HCT116 (cell line): ENCODE results near the gene WNT16. TPM values are rescaled to one million over a fixed set of nuclear protein-coding genes. Genes with fewer than 3 reads are reported as not detected.

Experiments used
- ATAC-seq: fragments of 200-7000 bp; cut with Tn5 transposase; 2 replicates; pipeline ENCODE4 v1.9.1; 2020; ENCODE audit warnings: mild to moderate bottlenecking, moderate library complexity
- BruUV-seq: library from RNA; stranded (reverse); fragments of 400-500 nt; replicated peaks from 2 replicates; lab custom pipeline; 2021; lab: Mats Ljungman, UMichigan
- CTCF ChIA-PET: fragments of 300-600 bp; sonication (Branson Sonifier 250); formaldehyde crosslinking; loops from one replicate; lab custom pipeline; 2021; ENCODE audit warnings: antibody characterized with exemption; lab: Charles Lee
- POLR2A ChIA-PET: fragments of 300-600, 350-600 bp; sonication (Branson Sonifier 250); formaldehyde crosslinking; loops from one replicate; lab custom pipeline; 2021; ENCODE audit warnings: antibody characterized with exemption; lab: Charles Lee
- RAD21 ChIA-PET, 2 experiments: fragments of 300-600 bp; sonication (Branson Sonifier 250); formaldehyde crosslinking; loops; one replicate each; lab custom pipeline; 2023; ENCODE audit warnings: low total read pairs in 2 of 2; ENCODE audit not compliant: uncharacterized antibody in 2 of 2, unreplicated experiment in 2 of 2, low non-redundant PET in 1 of 2; lab: Charles Lee
- DNase-seq: peaks from one replicate; pipeline ENCODE4 v3.0.0-alpha.2; 2010; ENCODE audit warnings: low read depth, low spot score
- H2AFZ ChIP-seq: fragments of 200-600 bp; shearing (Covaris generic), sonication (generic); 2 replicates; pipeline ENCODE4 v1.6.1; 2017; ENCODE audit warnings: low read depth, mixed run types, mixed read lengths, antibody characterized with exemption, low read length; ENCODE audit not compliant: poor library complexity, severe bottlenecking
- H3K27ac ChIP-seq: 2 replicates; pipeline ENCODE4 v1.5.1; 2012; ENCODE audit warnings: low read depth, low read length
- H3K27me3 ChIP-seq: fragments of 200-600 bp; sonication (generic); 2 replicates; pipeline ENCODE4 v1.6.1; 2016; ENCODE audit warnings: mixed run types, low read length, mixed read lengths; ENCODE audit not compliant: insufficient read depth
- H3K36me3 ChIP-seq, 2 experiments: fragments of 200-500 bp in 1 of 2; fragments of 200-600 bp in 1 of 2; sonication (Bioruptor generic) in 1 of 2; sonication (generic) in 1 of 2; 2 replicates each; pipeline versions ENCODE4 v1.5.1 to v1.6.1; 2014 to 2016; ENCODE audit warnings: low read length in 2 of 2, inconsistent platforms in 1 of 2, mixed read lengths in 1 of 2, mixed run types in 1 of 2; ENCODE audit not compliant: insufficient read depth in 2 of 2, control insufficient read depth in 1 of 2
- H3K4me1 ChIP-seq, 2 experiments: fragments of 200-600 bp in 1 of 2; sonication (generic) in 1 of 2; 2 replicates each; pipeline versions ENCODE4 v1.5.1 to v1.6.1; 2012 to 2017; ENCODE audit warnings: low read length in 2 of 2, inconsistent platforms in 1 of 2, mild to moderate bottlenecking in 1 of 2, mixed read lengths in 1 of 2, mixed run types in 1 of 2, moderate library complexity in 1 of 2; ENCODE audit not compliant: insufficient read depth in 2 of 2, control insufficient read depth in 1 of 2
- H3K4me2 ChIP-seq: fragments of 200-600 bp; sonication (generic); 2 replicates; pipeline ENCODE4 v1.6.1; 2017; ENCODE audit warnings: mixed run types, low read length, mixed read lengths
- H3K4me3 ChIP-seq, 2 experiments: fragments of 200-600 bp in 1 of 2; sonication (generic) in 1 of 2; replicated peaks in 1 of 2; 2 replicates each; pipeline ENCODE4 v1.5.1; 2011 to 2016; ENCODE audit warnings: low read length in 2 of 2, control low read depth in 1 of 2, low read depth in 1 of 2, mild to moderate bottlenecking in 1 of 2, mixed read lengths in 1 of 2, mixed run types in 1 of 2
- H3K79me2 ChIP-seq: fragments of 200-600 bp; sonication (generic); 2 replicates; pipeline ENCODE4 v1.6.1; 2017; ENCODE audit warnings: mild to moderate bottlenecking, mixed run types, low read length, moderate library complexity, mixed read lengths; ENCODE audit not compliant: insufficient read depth
- H3K9ac ChIP-seq: fragments of 200-600 bp; sonication (generic); 2 replicates; pipeline ENCODE4 v1.6.1; 2016; ENCODE audit warnings: low read length, mixed read lengths
- H3K9me2 ChIP-seq: fragments of 200-600 bp; sonication (generic), shearing (Covaris generic); 2 replicates; pipeline ENCODE4 v1.6.1; 2017; ENCODE audit warnings: mixed run types, mild to moderate bottlenecking, moderate library complexity; ENCODE audit not compliant: insufficient read depth
- H3K9me3 ChIP-seq, 2 experiments: fragments of 200-500 bp in 1 of 2; fragments of 200-600 bp in 1 of 2; sonication (Bioruptor generic) in 1 of 2; sonication (generic) in 1 of 2; 2 replicates each; pipeline ENCODE4 v1.6.1; 2014 to 2017; ENCODE audit warnings: low read length in 2 of 2, mixed read lengths in 2 of 2, inconsistent platforms in 1 of 2, low read depth in 1 of 2, mild to moderate bottlenecking in 1 of 2, mixed run types in 1 of 2, moderate library complexity in 1 of 2; ENCODE audit not compliant: control insufficient read depth in 1 of 2, insufficient read depth in 1 of 2
- H4K20me1 ChIP-seq: fragments of 200-600 bp; sonication (generic), shearing (Covaris generic); 2 replicates; pipeline ENCODE4 v1.6.1; 2017; ENCODE audit warnings: mixed run types, mild to moderate bottlenecking, moderate library complexity; ENCODE audit not compliant: insufficient read depth
- CBX3 ChIP-seq: IDR thresholded peaks from 2 replicates; pipeline ENCODE4 v1.6.1; 2012; ENCODE audit warnings: low read depth
- CEBPB ChIP-seq: IDR thresholded peaks from 2 replicates; pipeline ENCODE4 v1.6.1; 2012; ENCODE audit warnings: low read depth
- EGR1 ChIP-seq: IDR thresholded peaks from 2 replicates; pipeline ENCODE4 v1.6.1; 2012; ENCODE audit warnings: low read depth
- ELF1 ChIP-seq: IDR thresholded peaks from 2 replicates; pipeline ENCODE4 v1.6.1; 2012; ENCODE audit warnings: low read depth, borderline replicate concordance
- EZH2 ChIP-seq: fragments of 200-600 bp; sonication (generic); IDR thresholded peaks from 2 replicates; pipeline ENCODE4 v1.6.1; 2017; ENCODE audit warnings: antibody characterized with exemption, mixed run types
- EZH2phosphoT487 ChIP-seq: fragments of 200-600 bp; IDR thresholded peaks from 2 replicates; pipeline ENCODE4 v1.6.1; 2018; ENCODE audit warnings: antibody characterized with exemption, borderline replicate concordance
- POLR2A ChIP-seq: IDR thresholded peaks from 2 replicates; pipeline ENCODE4 v1.7.0; 2011; ENCODE audit warnings: borderline replicate concordance; ENCODE audit not compliant: insufficient read depth, insufficient read length; ENCODE audit errors: extremely low read depth
- POLR2AphosphoS5 ChIP-seq: IDR thresholded peaks from 2 replicates; pipeline ENCODE4 v1.6.1; 2011; ENCODE audit warnings: mild to moderate bottlenecking, low read depth, low read length, moderate library complexity
- RAD21 ChIP-seq: IDR thresholded peaks from 2 replicates; pipeline ENCODE4 v1.6.1; 2012; ENCODE audit warnings: low read depth, mild to moderate bottlenecking
- SP1 ChIP-seq: IDR thresholded peaks from 2 replicates; pipeline ENCODE4 v1.6.1; 2012; ENCODE audit warnings: low read depth
- YY1 ChIP-seq: IDR thresholded peaks from 2 replicates; pipeline ENCODE4 v1.6.1; 2011; ENCODE audit warnings: low read length, low read depth, moderate library complexity, mild to moderate bottlenecking; ENCODE audit not compliant: insufficient replicate concordance; ENCODE audit errors: extremely low read depth
- ZFX ChIP-seq: fragments of 450-650 bp; IDR thresholded peaks from 2 replicates; pipeline ENCODE4 v1.6.1; 2017
- ZNF274 ChIP-seq: fragments of 200-500 bp; sonication (Bioruptor generic); IDR thresholded peaks from 2 replicates; pipeline ENCODE4 v1.6.1; 2014; ENCODE audit warnings: mild to moderate bottlenecking, low read depth, low read length, inconsistent platforms
- intact Hi-C: fragments of 100-400 bp; cut with micrococcal nuclease; formaldehyde crosslinking; loops from 2 replicates; pipeline ENCODE4 v1.10.0; 2022
- total RNA-seq: library from RNA; stranded (reverse); gene quantifications from one replicate; pipeline ENCODE4 v1.2.1, GENCODE V29; 2021; ENCODE audit not compliant: unreplicated experiment
- TF ChIP-seq, protein P1 (sequence below): IDR thresholded peaks from 2 replicates; pipeline ENCODE4 v1.6.1; 2012
- TF ChIP-seq, protein P2 (sequence below): IDR thresholded peaks from 2 replicates; pipeline ENCODE4 v1.6.1; 2012
- TF ChIP-seq, protein P3 (sequence below), 3 experiments: fragments of 200-600 bp in 1 of 3; sonication (generic) in 1 of 3; IDR thresholded peaks in 2 of 3; conservative IDR thresholded peaks in 1 of 3; 2 replicates each; pipeline ENCODE4 v1.5.1; 2012 to 2017; ENCODE audit warnings: low read depth in 2 of 3, low read length in 2 of 3, antibody characterized with exemption in 1 of 3, borderline replicate concordance in 1 of 3, control low read depth in 1 of 3, mild to moderate bottlenecking in 1 of 3, mixed read lengths in 1 of 3, mixed run types in 1 of 3, moderate library complexity in 1 of 3; ENCODE audit not compliant: insufficient read depth in 1 of 3
- TF ChIP-seq, protein P4 (sequence below): IDR thresholded peaks from 2 replicates; pipeline ENCODE4 v1.6.1; 2012; ENCODE audit warnings: low read depth

Gene WNT16
- total RNA-seq, 1 experiment from 2014 or later, result 152 TPM

DNA sequence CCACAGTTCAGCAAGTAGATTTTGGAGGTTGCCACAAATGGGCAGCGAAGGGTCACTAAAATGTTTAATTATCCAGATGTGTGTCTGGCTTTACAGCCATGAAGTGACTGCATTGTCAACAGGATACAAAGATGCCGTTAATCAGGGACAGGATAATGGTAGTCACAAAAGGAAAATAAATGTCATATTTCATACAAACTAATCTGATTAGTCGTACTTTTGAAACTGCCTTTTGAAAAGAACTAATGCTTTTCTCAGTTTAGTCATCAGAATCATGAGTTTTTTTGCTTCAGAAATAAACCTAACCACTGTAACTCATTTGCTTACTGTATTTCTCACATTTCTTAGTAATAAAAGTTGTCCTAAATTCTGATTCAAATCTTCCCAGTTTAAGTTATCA lies 22.2 kb upstream of the WNT16 start:
- Histone ChIP-seq H3K9ac (0 out of 2 replicates have a peak overlapping the region, but pooled peaks have one; percentile 5), H2AFZ (no peak overlapping the region), H3K4me1 (peaks cover 35 to 60% of the 10 kb centered on the region in 2 experiments), H3K27me3 (no peaks in the 10 kb centered on the region), H3K4me3 (no peak overlapping the region), H3K79me2 (no peaks in the 10 kb centered on the region), H3K27ac (no peak overlapping the region), H4K20me1 (no peaks in the 10 kb centered on the region), H3K9me3 (peaks cover 0 to 9% of the 10 kb centered on the region in 2 experiments; a peak in 1 of 4 replicates), H3K36me3 (peaks cover 0 to 21% of the 10 kb centered on the region in 2 experiments; a peak in 2 of 4 replicates), H3K4me2 (peak overlapping the region; percentile 2; the same call in 1 of the 2 replicates), H3K9me2 (no peaks in the 10 kb centered on the region)
- TF ChIP-seq, protein P1, sequence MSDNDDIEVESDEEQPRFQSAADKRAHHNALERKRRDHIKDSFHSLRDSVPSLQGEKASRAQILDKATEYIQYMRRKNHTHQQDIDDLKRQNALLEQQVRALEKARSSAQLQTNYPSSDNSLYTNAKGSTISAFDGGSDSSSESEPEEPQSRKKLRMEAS, result no peak
- TF ChIP-seq CEBPB (no peak), CBX3 (no peak), EZH2phosphoT487 (no peak), EGR1 (no peak), ZNF274 (no peak), ELF1 (no peak), RAD21 (no peak), POLR2AphosphoS5 (no peak), SP1 (no peak), EZH2 (no peak), ZFX (no peak), YY1 (no peak), POLR2A (no peak)
- TF ChIP-seq, protein P2, sequence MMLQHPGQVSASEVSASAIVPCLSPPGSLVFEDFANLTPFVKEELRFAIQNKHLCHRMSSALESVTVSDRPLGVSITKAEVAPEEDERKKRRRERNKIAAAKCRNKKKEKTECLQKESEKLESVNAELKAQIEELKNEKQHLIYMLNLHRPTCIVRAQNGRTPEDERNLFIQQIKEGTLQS, result no peak
- TF ChIP-seq, protein P3, sequence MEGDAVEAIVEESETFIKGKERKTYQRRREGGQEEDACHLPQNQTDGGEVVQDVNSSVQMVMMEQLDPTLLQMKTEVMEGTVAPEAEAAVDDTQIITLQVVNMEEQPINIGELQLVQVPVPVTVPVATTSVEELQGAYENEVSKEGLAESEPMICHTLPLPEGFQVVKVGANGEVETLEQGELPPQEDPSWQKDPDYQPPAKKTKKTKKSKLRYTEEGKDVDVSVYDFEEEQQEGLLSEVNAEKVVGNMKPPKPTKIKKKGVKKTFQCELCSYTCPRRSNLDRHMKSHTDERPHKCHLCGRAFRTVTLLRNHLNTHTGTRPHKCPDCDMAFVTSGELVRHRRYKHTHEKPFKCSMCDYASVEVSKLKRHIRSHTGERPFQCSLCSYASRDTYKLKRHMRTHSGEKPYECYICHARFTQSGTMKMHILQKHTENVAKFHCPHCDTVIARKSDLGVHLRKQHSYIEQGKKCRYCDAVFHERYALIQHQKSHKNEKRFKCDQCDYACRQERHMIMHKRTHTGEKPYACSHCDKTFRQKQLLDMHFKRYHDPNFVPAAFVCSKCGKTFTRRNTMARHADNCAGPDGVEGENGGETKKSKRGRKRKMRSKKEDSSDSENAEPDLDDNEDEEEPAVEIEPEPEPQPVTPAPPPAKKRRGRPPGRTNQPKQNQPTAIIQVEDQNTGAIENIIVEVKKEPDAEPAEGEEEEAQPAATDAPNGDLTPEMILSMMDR (IDR thresholded peaks at IDR 0.05 in 2 of 3, conservative IDR thresholded peaks at IDR 0.05 in 1 of 3; ENCODE audit: borderline replicate concordance in 1 of 3, insufficient read depth in 1 of 3, low read depth in 2 of 3, low read length in 2 of 3), result no peak
- TF ChIP-seq, protein P4, sequence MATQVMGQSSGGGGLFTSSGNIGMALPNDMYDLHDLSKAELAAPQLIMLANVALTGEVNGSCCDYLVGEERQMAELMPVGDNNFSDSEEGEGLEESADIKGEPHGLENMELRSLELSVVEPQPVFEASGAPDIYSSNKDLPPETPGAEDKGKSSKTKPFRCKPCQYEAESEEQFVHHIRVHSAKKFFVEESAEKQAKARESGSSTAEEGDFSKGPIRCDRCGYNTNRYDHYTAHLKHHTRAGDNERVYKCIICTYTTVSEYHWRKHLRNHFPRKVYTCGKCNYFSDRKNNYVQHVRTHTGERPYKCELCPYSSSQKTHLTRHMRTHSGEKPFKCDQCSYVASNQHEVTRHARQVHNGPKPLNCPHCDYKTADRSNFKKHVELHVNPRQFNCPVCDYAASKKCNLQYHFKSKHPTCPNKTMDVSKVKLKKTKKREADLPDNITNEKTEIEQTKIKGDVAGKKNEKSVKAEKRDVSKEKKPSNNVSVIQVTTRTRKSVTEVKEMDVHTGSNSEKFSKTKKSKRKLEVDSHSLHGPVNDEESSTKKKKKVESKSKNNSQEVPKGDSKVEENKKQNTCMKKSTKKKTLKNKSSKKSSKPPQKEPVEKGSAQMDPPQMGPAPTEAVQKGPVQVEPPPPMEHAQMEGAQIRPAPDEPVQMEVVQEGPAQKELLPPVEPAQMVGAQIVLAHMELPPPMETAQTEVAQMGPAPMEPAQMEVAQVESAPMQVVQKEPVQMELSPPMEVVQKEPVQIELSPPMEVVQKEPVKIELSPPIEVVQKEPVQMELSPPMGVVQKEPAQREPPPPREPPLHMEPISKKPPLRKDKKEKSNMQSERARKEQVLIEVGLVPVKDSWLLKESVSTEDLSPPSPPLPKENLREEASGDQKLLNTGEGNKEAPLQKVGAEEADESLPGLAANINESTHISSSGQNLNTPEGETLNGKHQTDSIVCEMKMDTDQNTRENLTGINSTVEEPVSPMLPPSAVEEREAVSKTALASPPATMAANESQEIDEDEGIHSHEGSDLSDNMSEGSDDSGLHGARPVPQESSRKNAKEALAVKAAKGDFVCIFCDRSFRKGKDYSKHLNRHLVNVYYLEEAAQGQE, result no peak
- RAD21 ChIA-PET, result no interaction called here
- intact Hi-C loops, result no loop called here
- ATAC-seq (no peak), DNase-seq (no peak)
- BruUV-seq, result no TSS peak
- POLR2A ChIA-PET, result no interaction called here
- CTCF ChIA-PET, result no interaction called here
